ENCODE results near the gene NSUN4.
"Not testable (repeated sequence)": the region's sequence is repeated elsewhere in the genome, so short reads cannot be mapped to it uniquely, and the experiment has no call there.

NSUN4 gene

GRCh38 chr1:46364612-46365011, 24.0 kb downstream of the NSUN4 start:
- DNase-seq (ENCODE audit: low read depth in 1 of 2, low spot score in 1 of 2) = no peak

- DNase-seq (ENCODE audit: low read depth in 1 of 2, low spot score in 1 of 2) = not testable (repeated sequence)
Measured at GRCh38 chr1:46365796-46366195, 25.2 kb downstream of the NSUN4 start.

DNA sequence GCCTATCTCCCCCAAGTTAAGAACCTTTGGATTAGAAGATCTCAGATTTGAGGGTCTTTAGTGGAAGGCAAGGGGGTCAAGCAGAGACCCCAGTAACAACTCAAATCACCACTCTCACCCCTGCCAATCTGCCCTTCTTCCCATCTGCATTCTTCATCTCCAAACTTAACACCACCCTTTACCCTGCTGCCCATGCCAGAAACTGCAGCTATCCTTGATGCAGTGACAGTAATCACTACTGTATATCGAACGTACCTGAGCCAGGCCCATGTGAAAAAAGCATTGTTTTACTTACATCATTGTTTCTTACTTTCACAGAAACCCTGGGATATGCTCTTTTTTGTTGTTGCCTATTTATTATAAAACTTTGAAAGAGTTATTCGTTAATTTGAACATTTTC, 26.5 kb downstream of the NSUN4 start:
- no peak for DNase-seq (ENCODE audit: low read depth in 1 of 2, low spot score in 1 of 2)

GRCh38 chr1:46367701-46368100, 27.1 kb downstream of the NSUN4 start:
- not testable (repeated sequence) for DNase-seq (ENCODE audit: low read depth in 1 of 2, low spot score in 1 of 2)

DNA sequence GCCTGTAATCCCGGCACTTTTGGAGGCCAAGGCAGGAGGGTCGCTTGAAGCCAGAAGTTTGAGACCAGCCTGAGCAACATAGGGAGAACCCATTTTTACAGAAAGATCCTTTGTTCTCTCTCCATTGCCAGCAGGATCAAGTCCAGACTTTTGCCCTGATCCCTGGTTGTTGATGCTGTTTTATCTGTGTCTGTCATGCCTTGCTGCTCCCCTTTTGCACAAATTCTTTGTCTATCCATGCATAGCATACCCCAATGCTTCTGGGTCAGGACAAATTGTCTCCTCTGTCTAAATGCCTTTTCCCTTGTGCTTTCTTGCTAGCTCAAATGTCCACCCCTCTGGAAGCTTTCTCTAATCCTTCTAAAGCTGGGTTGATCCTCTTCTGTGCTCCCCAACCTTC, 28.2 kb downstream of the NSUN4 start:
- DNase-seq (ENCODE audit: low read depth in 1 of 2, low spot score in 1 of 2) = no peak

GRCh38 chr1:46369542-46370213, 29.1 kb downstream of the NSUN4 start:
- no peak for DNase-seq (ENCODE audit: low read depth in 1 of 2, low spot score in 1 of 2)

DNA sequence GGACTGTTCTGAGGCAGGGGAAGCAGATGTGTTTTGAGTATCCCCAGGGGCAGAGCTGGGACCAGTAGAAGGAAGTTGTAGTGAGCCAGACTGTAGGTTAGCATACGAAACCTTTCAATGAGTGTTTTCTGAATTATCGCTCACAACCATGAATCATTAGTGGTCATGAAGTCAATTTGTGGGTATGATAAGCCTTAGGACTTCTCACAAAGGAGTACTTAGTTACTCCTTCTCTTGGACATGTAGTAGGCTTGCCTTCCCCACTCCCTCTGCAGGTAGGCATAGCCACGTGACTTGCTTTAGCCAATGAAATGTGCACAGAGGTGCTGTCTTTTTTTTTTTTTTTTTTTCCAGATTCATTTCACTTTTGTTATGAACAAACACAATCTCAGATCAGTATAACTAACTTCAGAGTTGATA, 29.6 kb downstream of the NSUN4 start:
- DNase-seq (ENCODE audit: low read depth in 1 of 2, low spot score in 1 of 2) = no peak

DNA sequence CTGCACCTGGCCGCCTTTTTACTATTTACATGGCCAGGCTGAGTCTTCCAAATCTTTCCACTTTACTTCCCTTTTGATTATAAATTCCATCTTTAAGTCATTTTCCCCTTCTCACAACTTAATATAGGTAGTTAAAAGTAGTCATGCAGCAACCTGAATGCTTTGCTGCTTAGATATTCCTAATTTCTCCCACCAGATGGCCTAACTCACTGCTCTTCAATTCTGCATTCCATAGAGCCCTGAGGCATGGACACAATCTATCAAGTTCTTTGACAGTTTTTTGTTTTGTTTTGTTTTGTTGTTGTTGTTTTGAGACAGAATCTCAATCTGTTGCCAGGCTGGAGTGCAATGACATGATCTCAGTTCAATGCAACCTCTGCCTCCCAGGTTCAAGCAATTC, 31.8 kb downstream of the NSUN4 start:
- DNase-seq (ENCODE audit: low read depth in 1 of 2, low spot score in 1 of 2) = no peak

- no peak for DNase-seq (ENCODE audit: low read depth in 1 of 2, low spot score in 1 of 2)
Measured at GRCh38 chr1:46379996-46380395, 39.4 kb downstream of the NSUN4 start.

- no peak for DNase-seq (ENCODE audit: low read depth in 1 of 2, low spot score in 1 of 2)
Measured at GRCh38 chr1:46380508-46380907, 39.9 kb downstream of the NSUN4 start.

- no peak for DNase-seq (ENCODE audit: low read depth in 1 of 2, low spot score in 1 of 2)
Measured at GRCh38 chr1:46393510-46393909, 52.9 kb downstream of the NSUN4 start.

GRCh38 chr1:46394108-46394871, 53.7 kb downstream of the NSUN4 start, which contains the start of gene FAAH:
Gene FAAH, plus strand, starts transcription at chr1:46394317. Its CDS starts 32 bp downstream, at chr1:46394349.
- DNase-seq (ENCODE audit: low read depth in 1 of 2, low spot score in 1 of 2) = no peak

- no peak for DNase-seq (ENCODE audit: low read depth in 1 of 2, low spot score in 1 of 2)
Measured at GRCh38 chr1:46394872-46395465, 54.4 kb downstream of the NSUN4 start.

- DNase-seq (ENCODE audit: low read depth in 1 of 2, low spot score in 1 of 2) = no peak
Measured at GRCh38 chr1:46396441-46397398, 56.1 kb downstream of the NSUN4 start.

- DNase-seq (ENCODE audit: low read depth in 1 of 2, low spot score in 1 of 2) = no peak
Measured at GRCh38 chr1:46399307-46399706, 58.7 kb downstream of the NSUN4 start.

DNA sequence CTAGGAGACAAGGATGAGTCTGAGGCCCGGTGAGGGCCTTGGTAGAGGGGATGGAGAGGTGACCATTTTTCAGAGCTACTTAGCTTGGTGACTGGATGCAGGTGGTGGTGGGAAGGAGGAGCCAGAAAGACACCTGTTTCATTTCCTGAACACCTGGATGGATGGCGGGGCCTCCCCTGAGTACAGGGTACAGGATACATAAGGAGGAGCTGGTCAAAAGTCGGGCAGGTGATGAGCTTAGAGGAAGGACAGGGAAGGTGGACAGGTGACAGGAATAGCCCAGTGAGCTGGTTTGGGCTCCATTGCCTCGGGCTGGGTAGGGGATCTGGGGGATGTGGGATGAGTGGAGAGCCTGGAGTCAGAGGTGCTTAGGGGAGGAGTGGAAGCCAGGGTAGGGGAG, 59.8 kb downstream of the NSUN4 start:
- DNase-seq (ENCODE audit: low read depth in 1 of 2, low spot score in 1 of 2) = no peak

- DNase-seq (ENCODE audit: low read depth in 1 of 2, low spot score in 1 of 2) = no peak
Measured at GRCh38 chr1:46401154-46401913, 60.7 kb downstream of the NSUN4 start.

DNA sequence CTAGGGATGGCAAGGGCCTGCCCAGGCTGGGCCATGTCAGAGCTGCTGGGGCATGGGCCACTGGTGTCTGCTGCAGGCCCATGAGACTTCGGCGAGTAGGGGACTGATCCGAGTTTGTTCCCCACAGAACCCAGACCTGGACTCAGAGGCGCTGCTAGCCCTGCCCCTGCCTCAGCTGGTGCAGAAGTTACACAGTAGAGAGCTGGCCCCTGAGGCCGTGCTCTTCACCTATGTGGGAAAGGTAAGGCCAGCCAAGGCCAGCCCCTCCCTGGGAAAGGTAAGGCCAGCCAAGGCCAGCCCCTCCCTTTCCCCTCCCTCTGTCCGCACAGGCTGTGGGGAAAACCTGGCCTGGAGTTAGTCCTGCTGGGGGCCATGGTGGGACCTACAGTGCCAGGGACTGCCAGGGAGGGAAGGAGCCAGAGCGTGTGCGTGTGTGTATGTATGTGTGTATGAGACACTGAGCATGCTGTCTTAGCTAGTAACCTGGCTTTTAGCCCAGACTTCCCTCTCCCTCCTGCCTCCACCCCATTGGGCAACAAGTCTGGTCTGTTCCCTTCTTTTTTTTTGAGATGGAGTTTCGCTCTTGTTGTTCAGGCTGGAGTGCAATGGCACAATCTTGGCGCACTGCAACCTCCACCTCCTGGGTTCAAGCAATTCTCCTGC, 61.5 kb downstream of the NSUN4 start:
- DNase-seq (ENCODE audit: low read depth in 1 of 2, low spot score in 1 of 2) = no peak

DNA sequence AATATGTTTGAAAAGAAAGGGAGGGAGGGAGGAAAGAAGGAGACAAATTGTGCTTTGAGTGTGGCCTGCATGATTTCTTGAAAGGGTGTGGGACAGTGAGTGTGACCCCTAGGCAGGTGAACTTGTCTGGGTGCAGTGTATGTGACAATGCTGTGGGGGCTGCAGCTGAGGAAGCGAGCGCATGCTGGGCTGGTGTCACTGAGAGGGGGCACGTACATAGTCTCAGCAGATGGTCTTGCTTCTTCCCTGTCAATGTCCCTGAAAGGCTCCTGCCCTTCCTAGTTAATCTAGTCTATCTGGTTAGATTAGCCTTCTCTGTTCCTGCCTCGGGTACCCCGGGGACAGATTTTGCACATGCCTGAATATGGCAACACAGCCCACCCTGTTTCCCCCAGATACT, 63.3 kb downstream of the NSUN4 start:
- no peak for DNase-seq (ENCODE audit: low read depth in 1 of 2, low spot score in 1 of 2)
